HG02588 (cell line): ENCODE data around the gene SLC25A23.
A peak's percentile ranks its signal among the peaks of the same experiment; 100 is the strongest.

Source experiments
- ATAC-seq: cut with Tn5 transposase; IDR thresholded peaks from one replicate; pipeline ENCODE4 v1.9.1; 2021; ENCODE audit warnings: mild to moderate bottlenecking, moderate library complexity; ENCODE audit not compliant: unreplicated experiment

SLC25A23 gene

GRCh38 chr19:6425732-6426620 lies 33.6 kb downstream of the SLC25A23 start:
- ATAC-seq, result no peak

DNA sequence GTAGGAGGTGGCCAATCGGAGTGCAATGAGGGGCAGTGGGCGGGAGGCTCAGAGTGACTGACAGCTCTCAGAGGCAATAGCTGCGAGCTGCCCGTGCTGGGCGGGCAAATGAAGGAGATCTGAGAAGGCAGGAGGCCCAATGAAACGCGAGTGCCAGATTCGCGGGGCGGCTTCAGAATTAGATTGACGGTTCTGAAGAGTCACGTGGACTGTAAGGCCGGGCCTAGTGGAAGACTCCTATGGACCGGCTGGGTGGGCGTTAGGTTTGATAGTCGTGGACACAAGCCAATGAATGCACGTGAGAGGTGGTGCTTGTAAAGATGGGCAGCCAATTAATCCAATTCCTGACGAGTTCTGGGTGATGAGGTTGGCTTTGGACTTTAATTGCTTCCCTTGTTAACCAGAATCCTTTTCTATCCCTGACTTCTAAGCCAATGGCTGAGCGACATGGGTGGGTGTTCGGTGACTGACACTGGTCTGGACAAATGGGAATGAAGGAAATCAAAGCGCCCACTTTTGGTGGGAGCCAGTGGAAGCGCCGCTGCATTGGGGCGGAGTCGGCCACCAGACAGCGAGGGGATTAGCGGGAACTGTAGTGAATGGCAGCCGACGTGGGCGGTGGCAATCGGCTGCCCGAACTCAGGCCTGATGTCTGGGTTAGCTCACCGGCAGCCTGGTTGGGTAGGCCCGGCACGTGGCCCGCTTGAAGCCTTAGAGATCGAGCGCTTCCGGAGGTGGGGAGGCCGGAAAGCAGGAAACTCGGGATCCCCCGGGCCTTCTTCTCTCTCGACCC lies 34.5 kb downstream of the SLC25A23 start:
- ATAC-seq, result peak; percentile 82

GRCh38 chr19:6424195-6424938 lies 35.2 kb downstream of the SLC25A23 start, which contains the start of gene KHSRP:
TSS of gene KHSRP (minus strand) at chr19:6424811. CDS start at chr19:6424701, 110 bp downstream.
- peak; percentile 3 for ATAC-seq

GRCh38 chr19:6423499-6424194 lies 35.9 kb downstream of the SLC25A23 start:
- no peak for ATAC-seq

DNA sequence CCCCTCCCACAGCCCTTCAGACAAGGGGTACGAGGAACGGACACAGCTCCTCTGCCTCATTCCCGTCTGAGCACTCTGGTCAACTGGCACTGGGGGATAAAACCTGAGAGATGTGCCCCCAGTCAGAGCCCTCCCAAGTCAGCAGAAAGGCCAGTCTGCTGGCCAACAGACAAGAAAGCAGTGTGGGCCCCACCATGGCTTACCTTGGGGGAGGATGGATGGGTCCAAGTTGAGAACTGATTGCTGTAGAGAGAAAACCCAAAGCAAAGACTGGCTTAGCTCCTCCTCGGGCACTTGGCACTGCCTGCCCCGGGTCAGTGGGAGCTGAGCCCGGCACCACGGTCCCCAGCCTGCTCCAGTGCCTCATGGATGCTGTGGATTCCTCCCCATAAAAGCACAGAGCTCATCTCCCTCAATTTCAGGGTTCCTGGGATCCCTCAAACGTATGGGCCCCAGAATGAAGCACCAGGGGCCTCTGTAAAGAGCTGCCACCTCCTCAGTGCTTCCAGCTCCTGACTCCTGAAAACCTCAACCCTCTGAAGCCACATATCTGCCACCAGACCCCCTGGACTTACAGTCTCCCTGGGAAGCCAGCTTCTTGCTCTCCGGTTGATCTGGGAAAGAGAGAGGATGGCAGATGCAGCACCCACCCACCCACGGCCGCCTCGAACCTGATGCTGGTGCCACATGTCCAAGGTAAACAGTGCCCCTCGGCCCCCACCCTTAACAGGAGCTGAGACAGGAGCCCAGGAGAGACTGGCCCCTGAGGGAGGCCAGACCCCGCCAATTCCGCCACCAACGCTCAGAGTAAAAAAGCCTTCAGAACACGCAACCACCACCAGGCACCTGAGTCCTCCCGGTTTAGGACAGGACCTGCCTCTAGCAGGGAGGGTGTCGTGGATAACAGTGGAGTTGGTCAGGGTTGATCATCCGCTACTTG lies 38.2 kb downstream of the SLC25A23 start:
- ATAC-seq, result no peak

DNA sequence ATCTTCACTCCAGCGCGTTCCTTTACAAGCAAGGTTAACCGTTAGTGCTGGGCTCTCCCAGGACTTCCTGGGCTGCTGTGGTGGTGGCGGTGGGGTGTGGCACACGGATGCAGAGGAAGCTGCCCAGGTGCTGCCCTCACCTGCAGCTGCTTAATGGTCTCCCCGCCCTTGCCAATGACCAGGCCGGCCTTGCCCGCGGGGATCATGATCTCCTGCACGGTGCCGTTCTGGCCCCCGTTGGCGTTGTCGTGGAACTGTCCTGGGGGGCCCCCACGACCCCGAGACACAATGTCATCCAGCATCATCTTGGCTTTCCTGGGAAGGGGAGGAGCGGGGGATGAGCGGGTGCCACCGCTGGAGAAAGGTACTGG lies 41.0 kb downstream of the SLC25A23 start:
- no peak for ATAC-seq

DNA sequence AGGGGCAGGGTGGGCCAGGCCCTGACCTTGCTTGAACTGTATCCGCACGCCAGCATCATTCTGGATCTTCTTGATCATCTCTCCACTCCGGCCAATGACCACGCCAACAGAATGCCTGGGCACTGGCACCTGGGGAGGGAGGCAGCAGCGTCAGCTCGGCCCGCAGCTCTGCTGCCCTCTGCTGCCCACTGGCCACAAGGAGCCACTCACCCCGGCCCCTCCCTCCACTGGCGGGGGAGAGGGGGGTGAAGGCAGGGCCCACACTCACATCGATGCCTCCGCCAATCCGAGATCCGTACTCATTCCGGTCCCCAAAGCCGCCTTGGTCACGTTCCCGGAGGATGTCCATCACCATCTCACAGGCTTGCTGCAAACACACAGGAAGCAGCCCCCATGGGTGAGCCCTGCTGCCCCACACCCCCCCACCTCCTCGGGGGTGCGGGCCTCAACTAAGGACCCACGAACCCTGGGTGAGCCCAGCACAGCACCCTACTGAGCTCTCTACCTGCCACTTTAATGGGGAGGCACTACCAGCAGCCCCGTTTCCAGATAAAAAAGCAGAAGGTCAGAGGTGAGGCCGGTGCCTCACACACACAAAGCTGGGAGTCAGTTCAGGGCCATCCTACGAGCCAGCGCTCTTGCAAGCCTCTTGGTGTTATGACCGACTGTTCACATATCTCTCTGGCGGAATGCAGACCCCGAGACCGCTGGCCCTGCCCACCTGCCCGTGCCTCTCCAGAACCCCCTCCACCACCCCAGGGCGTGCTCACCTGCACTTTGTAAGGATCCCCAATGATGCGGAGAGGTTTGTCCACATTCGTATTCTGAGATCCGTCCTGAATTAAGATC lies 41.7 kb downstream of the SLC25A23 start:
- no peak for ATAC-seq

DNA sequence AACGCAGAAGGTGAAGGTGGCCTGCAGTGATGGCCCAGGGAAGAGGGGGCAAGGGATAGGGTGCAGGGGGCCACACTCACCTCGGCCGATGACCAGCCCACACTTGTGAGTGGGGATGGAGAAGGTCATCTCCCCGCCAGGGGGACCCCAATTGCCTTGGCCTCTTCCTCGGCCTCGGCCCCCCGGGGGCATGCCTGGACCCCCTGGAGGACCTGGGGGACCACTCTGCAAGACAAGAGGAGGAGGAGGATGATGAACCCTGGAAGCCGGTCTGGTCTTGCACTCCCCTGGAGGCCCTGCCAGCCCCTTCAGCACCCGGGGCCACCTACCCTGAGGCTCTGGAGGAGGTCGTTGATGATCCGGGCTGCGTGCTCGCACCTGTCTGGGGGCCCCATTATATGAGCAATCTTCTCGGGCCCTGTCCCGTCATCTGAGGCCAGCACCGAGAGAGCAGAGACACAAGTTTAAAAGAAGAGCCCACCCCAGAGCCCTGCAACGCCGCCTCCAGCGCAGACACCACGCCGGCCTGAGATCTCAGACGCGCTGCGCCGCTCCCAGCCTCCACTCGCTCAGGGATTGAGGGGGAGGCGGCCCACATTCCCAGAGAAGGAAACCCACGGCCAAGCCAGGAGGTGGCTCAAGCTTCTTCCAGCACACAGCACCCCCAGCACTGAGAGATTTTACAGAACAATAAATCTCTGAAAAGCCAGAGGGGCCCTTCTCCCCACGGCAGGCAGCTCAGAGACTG lies 42.8 kb downstream of the SLC25A23 start:
- ATAC-seq, result no peak

- ATAC-seq, result no peak
Observed at GRCh38 chr19:6415591-6416190, 43.9 kb downstream of the SLC25A23 start.

DNA sequence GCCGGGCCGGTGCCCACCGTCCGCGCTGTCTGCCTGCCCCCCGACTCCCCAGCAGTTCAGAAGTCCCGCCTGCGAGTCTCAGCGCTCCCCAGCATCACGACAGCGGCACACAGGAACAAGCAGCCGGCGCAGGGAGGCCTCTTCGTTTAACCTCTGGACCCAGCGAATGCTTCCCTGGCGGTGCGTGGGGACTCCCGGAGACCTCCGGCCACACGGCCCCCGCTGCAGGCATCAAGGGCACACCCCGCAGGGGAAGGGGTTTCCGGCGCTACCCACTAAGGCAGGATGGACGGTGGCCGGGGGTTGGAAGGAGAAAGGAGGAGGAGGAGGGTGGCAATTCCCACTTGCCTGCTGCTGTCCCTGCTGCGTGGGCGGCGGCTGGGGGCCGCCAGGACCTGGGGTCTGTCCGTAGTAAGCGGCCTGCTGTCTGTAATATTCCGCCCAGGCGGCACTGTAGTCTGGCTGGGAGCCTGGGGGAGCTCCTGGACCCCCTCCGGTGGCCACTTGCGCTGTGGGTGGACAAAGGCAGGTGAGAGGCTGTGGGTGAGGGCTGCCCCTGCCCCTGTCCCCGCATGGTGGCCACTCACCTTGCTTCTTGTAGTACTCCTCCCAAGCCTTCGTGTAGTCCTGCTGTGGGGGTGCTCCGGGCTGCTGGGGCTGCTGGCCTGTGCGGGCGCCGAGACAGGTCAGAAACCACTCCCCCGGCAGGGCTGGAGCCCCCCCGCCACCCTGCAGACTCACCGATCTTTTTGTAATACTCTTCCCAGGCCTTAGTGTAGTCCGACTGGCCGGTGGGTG lies 44.6 kb downstream of the SLC25A23 start:
- no peak for ATAC-seq

DNA sequence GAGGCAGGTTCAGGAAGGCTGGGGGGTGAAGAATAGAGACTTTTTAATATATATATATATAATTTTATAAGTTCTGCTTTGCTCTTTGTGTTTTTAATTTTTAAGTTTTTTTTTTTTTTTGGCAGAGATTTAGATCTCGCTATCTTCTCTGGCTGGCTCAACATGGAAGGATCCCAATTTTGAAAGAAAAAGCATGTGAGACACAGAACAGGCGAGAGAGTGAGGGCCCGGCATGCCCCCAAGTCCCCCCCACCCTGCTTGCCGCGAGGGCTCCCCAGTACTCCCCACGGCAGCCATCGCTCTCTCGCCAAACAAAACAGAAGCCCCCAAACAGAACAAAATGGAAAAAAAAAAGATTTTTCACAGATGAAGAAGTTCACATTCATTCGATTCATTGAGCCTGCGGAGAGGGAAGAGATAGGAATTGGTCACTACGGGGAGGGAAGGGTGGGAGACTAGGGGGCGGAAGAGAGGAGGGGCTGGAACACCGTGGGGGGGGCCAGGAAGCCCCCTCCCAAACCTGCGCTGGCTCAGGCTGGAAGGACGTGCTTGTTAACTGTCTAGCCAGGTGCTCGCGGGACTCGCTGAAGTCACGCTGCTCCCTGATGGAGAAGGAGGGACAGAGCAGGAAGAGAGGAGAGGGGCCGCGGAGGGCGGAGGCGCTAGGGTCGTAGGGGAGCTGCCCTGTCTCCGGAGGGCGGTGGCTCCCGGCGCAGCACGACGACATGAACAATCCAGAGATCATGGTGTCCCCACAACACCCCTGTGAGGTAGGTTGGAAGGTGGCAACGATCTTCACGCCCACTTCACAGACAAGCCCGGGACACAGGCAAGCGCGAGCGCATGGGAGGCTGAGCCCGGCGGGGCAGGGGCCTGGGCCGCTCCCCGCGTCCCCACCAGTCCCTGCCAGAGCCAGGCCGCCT lies 45.6 kb downstream of the SLC25A23 start:
- ATAC-seq, result no peak

- ATAC-seq, result no peak
Observed at GRCh38 chr19:6413291-6413690, 46.3 kb downstream of the SLC25A23 start.

GRCh38 chr19:6412447-6413091 lies 47.0 kb downstream of the SLC25A23 start:
- ATAC-seq, result no peak

DNA sequence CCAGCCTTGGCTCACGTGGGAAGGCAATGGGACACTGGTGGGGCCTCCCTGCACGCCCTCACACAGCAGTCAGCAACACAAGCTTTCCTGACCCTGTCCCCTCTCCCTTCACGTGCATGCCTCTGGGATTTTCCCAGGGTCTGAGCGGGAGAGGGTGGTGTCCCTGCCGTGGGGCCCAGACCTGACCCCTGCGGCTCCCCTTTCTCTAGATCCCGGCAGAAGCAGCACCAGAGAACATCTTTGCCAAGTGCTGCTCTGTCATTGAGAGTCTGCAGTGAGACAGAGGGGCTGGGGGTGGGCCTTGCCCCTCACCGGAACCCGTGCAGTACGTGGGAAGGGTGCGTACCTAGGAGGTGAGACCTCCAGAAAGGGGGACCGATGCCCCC lies 47.5 kb downstream of the SLC25A23 start:
- ATAC-seq, result no peak

DNA sequence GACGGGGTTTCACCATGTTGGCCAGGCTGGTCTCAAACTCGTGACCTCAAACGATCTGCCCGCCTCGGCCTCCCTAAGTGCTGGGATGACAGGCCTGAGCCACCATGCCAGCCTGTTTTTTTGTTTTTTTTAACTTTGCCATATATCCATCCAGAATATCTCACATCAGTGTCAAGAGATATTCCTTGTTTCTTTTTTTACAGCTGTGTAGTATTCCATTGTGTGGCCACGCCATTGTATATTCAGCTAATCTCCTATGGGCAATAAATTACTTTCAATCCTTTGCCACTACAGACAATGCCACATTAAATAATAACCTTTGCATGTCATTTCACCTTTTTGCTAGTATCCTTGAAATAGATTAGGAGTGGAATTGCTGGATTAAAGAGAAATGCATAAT lies 50.2 kb downstream of the SLC25A23 start:
- ATAC-seq, result no peak
